Keratinocyte (primary cell): ENCODE measurements around the gene NEK9. TPM values are rescaled to one million over a fixed set of nuclear protein-coding genes. Genes with fewer than 3 reads are reported as not detected.

Source experiments
- DNase-seq: peaks from one replicate; pipeline ENCODE4 v3.0.0-alpha.2; 2011; ENCODE audit warnings: low read depth, missing footprints, low spot score
- FAIRE-seq: peaks from 2 replicates; lab custom pipeline; 2011; peaks lifted over from hg19 to GRCh38; lab: Jason Lieb, UNC
- H2AFZ ChIP-seq: 2 replicates; pipeline ENCODE4 v1.6.0; 2012; ENCODE audit warnings: low read length, control low read depth, inconsistent platforms; ENCODE audit not compliant: control insufficient read depth
- H3K27ac ChIP-seq: 2 replicates; pipeline ENCODE4 v1.5.1; 2011; ENCODE audit warnings: low read length; ENCODE audit not compliant: control insufficient read depth, insufficient read depth
- H3K27me3 ChIP-seq: 3 replicates; pipeline ENCODE4 v1.6.0; 2011; ENCODE audit warnings: low read length; ENCODE audit not compliant: control insufficient read depth, insufficient read depth; ENCODE audit errors: extremely low read depth
- H3K36me3 ChIP-seq, 2 experiments: 2 replicates in 1 of 2; 3 replicates in 1 of 2; pipeline ENCODE4 v1.5.1; 2011; ENCODE audit warnings: low read length in 2 of 2, mild to moderate bottlenecking in 1 of 2; ENCODE audit not compliant: control insufficient read depth in 2 of 2, insufficient read depth in 2 of 2; ENCODE audit errors: extremely low read depth in 1 of 2
- H3K4me1 ChIP-seq: 3 replicates; pipeline ENCODE4 v1.5.1; 2011; ENCODE audit warnings: low read length; ENCODE audit not compliant: control insufficient read depth, insufficient read depth; ENCODE audit errors: extremely low read depth
- H3K4me2 ChIP-seq: 3 replicates; pipeline ENCODE4 v1.6.0; 2011; ENCODE audit warnings: low read depth, low read length; ENCODE audit not compliant: control insufficient read depth, insufficient read depth; ENCODE audit errors: extremely low read depth
- H3K4me3 ChIP-seq, 3 experiments: fragments of 200-600 bp in 1 of 3; sonication (generic) in 1 of 3; 2 replicates in 2 of 3; 3 replicates in 1 of 3; pipeline ENCODE4 v1.5.1; 2011 to 2016; ENCODE audit warnings: low read length in 3 of 3, mild to moderate bottlenecking in 3 of 3, control low read depth in 2 of 3, inconsistent platforms in 1 of 3, low read depth in 1 of 3, mixed read lengths in 1 of 3, mixed run types in 1 of 3, moderate library complexity in 1 of 3; ENCODE audit not compliant: control insufficient read depth in 2 of 3, insufficient read depth in 2 of 3; ENCODE audit errors: extremely low read depth in 1 of 3
- H3K79me2 ChIP-seq: 2 replicates; pipeline ENCODE4 v1.6.0; 2012; ENCODE audit warnings: low read length; ENCODE audit not compliant: control insufficient read depth, insufficient read depth
- H3K9ac ChIP-seq: 3 replicates; pipeline ENCODE4 v1.6.0; 2011; ENCODE audit warnings: low read length; ENCODE audit not compliant: control insufficient read depth, insufficient read depth; ENCODE audit errors: extremely low read depth
- H3K9me1 ChIP-seq: 3 replicates; pipeline ENCODE4 v1.6.0; 2011; ENCODE audit warnings: low read length; ENCODE audit not compliant: control insufficient read depth, insufficient read depth; ENCODE audit errors: extremely low read depth
- H3K9me3 ChIP-seq: 2 replicates; pipeline ENCODE4 v1.5.1; 2012; ENCODE audit warnings: low read depth, low read length; ENCODE audit not compliant: control insufficient read depth
- H4K20me1 ChIP-seq: 3 replicates; pipeline ENCODE4 v1.6.0; 2011; ENCODE audit warnings: low read length; ENCODE audit not compliant: control insufficient read depth, insufficient read depth; ENCODE audit errors: extremely low read depth
- EZH2 ChIP-seq: IDR thresholded peaks from one replicate; pipeline ENCODE4 v1.6.1; 2012; ENCODE audit warnings: inconsistent platforms, mild to moderate bottlenecking, low read length, moderate library complexity
- dilution Hi-C: fragments of 300-500 bp; cut with MboI; formaldehyde crosslinking; loops from one replicate; pipeline ENCODE4 v1.7.0; 2020; ENCODE audit warnings: low sequenced_read_pairs; ENCODE audit not compliant: extremely low pct_ligation_motif_present
- polyA plus RNA-seq, 5 experiments: library from polyadenylated mRNA; depleted of rRNA in 3 of 5; stranded (reverse) in 3 of 5; stranded (forward) in 1 of 5; unstranded in 1 of 5; fragments of >200 nt; gene quantifications; 1 replicate in 1 of 5; 2 replicates in 3 of 5; 3 replicates in 1 of 5; pipeline versions ENCODE4 v1.2.1 to v1.2.3, GENCODE V29; 2011 to 2012; ENCODE audit warnings: missing spikeins in 2 of 5, low read depth in 1 of 5, low replicate concordance in 1 of 5
- TF ChIP-seq, protein P1 (sequence below), 3 experiments: IDR thresholded peaks in 1 of 3; conservative IDR thresholded peaks in 1 of 3; optimal IDR thresholded peaks in 1 of 3; 2 replicates in 2 of 3; 3 replicates in 1 of 3; pipeline versions ENCODE3 to v1.5.1; 2011; ENCODE audit warnings: low read length in 3 of 3, mild to moderate bottlenecking in 3 of 3, moderate library complexity in 2 of 3, control low read depth in 1 of 3, inconsistent platforms in 1 of 3; ENCODE audit not compliant: insufficient read depth in 2 of 3; ENCODE audit errors: extremely low read depth in 1 of 3

NEK9 gene
- polyA plus RNA-seq, 1 donor (not counting 4 experiments of a cell fraction or from before 2014, with no cell fraction given) = 43.7 TPM

DNA sequence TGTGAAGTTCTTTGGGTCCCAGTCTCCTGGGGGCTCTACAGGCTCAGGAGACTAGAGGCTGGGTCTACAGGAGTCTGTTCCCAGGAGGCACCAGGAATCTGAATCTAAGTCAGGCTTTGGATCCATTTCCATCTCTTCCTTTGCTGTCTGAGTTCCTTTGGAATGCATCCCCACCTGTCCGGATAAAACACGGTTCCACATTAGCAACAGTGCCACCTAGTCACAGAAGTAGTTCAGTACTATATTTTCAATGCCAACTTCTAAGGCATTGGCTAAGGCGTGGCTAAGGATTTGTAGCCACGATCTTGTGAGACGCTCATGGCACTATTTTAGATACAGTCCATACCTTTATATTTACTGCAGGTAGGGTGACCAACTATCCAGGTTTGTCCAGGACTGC is 42.3 kb downstream of the NEK9 start:
- Histone ChIP-seq H3K9ac (no peak overlapping the region), H3K9me3 (no peaks in the 10 kb centered on the region), H4K20me1 (no peaks in the 10 kb centered on the region), H2AFZ (no peak overlapping the region), H3K4me1 (no peaks in the 10 kb centered on the region), H3K9me1 (no peaks in the 10 kb centered on the region), H3K36me3 (peaks cover 20 to 23% of the 10 kb centered on the region in 2 experiments), H3K27ac (no peak overlapping the region), H3K4me3 (no peak overlapping the region), H3K4me2 (no peak overlapping the region), H3K79me2 (no peaks in the 10 kb centered on the region), H3K27me3 (no peaks in the 10 kb centered on the region)
- peak; percentile 66 for FAIRE-seq
- no peak for DNase-seq
- dilution Hi-C loops = no loop called here
- TF ChIP-seq, protein P1, sequence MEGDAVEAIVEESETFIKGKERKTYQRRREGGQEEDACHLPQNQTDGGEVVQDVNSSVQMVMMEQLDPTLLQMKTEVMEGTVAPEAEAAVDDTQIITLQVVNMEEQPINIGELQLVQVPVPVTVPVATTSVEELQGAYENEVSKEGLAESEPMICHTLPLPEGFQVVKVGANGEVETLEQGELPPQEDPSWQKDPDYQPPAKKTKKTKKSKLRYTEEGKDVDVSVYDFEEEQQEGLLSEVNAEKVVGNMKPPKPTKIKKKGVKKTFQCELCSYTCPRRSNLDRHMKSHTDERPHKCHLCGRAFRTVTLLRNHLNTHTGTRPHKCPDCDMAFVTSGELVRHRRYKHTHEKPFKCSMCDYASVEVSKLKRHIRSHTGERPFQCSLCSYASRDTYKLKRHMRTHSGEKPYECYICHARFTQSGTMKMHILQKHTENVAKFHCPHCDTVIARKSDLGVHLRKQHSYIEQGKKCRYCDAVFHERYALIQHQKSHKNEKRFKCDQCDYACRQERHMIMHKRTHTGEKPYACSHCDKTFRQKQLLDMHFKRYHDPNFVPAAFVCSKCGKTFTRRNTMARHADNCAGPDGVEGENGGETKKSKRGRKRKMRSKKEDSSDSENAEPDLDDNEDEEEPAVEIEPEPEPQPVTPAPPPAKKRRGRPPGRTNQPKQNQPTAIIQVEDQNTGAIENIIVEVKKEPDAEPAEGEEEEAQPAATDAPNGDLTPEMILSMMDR (optimal IDR thresholded peaks at IDR 0.05 in 1 of 3, IDR thresholded peaks at IDR 0.05 in 1 of 3, conservative IDR thresholded peaks at IDR 0.05 in 1 of 3; ENCODE audit: extremely low read depth in 1 of 3, insufficient read depth in 2 of 3, low read length in 3 of 3) = peak; percentile 43 to 74 (median 59)
- no peak for TF ChIP-seq EZH2

DNA sequence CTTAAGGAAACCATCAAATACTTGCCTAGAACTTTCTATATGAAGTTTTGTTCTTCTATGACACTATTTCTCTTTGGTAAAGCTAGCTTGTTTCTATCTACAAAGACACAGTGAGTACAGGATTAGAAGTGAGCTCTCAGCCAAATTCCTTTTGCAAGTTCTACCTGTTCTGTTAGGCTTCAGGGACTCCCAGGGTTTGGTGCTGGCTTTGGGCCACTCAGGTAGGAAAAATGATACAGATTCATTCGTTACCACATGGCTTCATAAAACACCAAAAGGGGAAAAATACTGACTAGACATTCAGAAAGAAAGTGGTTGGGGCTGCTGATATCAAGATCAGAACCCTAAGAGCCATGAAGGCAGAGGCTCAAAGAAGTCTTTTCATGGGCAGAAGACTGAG is 43.6 kb downstream of the NEK9 start:
- no peak overlapping the region for H3K9ac ChIP-seq
- H3K36me3 ChIP-seq = peaks cover 19 to 24% of the 10 kb centered on the region in 2 experiments
- H4K20me1 ChIP-seq = no peaks in the 10 kb centered on the region
- no peak overlapping the region for H3K4me3 ChIP-seq
- H2AFZ ChIP-seq = no peak overlapping the region
- TF ChIP-seq, protein P1 (optimal IDR thresholded peaks at IDR 0.05 in 1 of 3, IDR thresholded peaks at IDR 0.05 in 1 of 3, conservative IDR thresholded peaks at IDR 0.05 in 1 of 3; ENCODE audit: extremely low read depth in 1 of 3, insufficient read depth in 2 of 3, low read length in 3 of 3) = no peak
- no peak for TF ChIP-seq EZH2
- no peaks in the 10 kb centered on the region for H3K9me3 ChIP-seq
- no peak for DNase-seq
- H3K4me2 ChIP-seq = no peak overlapping the region
- no peaks in the 10 kb centered on the region for H3K9me1 ChIP-seq
- no peaks in the 10 kb centered on the region for H3K4me1 ChIP-seq
- no peaks in the 10 kb centered on the region for H3K27me3 ChIP-seq
- no peak overlapping the region for H3K27ac ChIP-seq
- H3K79me2 ChIP-seq = no peaks in the 10 kb centered on the region
- FAIRE-seq = no peak
- dilution Hi-C loops = no loop called here
